ENCODE data around the gene RADX.

The RADX gene

GRCh38 chrX:106611679-106612392 is at the start of gene RADX:
Gene RADX (plus strand): TSS chrX:106611978. CDS start chrX:106612081, 103 bp downstream.
- H3K27ac Mint-ChIP-seq = no peak within 1 kb of the TSS
- H3K36me3 Mint-ChIP-seq (ENCODE audit: low read depth) = no peaks in the 10 kb centered on the region
- TF ChIP-seq CTCF (IDR thresholded peaks at IDR 0.05) = no peak
- H3K4me1 Mint-ChIP-seq = peaks cover 18% of the 10 kb centered on the region
- H3K9me3 Mint-ChIP-seq = peaks cover 4% of the 10 kb centered on the region
- peak; percentile 84 for DNase-seq
- H3K4me3 Mint-ChIP-seq = peak within 1 kb of the TSS; percentile 81
- H3K27me3 Mint-ChIP-seq (ENCODE audit: low read depth, poor library complexity) = peaks cover 31% of the 10 kb centered on the region

DNA sequence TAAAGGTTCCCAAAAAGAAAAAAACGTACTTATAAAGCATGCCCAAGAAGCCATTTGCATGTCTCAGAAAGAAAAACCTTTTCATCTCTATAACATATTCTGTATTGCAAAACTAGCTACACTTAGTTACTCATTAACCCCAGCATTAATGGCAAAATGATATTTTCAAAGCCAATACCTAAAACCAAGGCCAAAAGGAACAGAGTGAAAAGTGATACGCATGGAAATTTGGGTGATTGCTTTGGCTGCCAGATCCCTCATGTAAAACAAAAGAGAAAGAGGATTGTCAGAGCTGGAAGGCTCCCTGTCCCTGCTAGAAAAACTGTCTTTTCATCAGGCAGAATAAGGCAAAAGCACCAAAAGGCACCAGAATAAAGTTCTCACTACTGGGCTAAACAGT is 46.8 kb upstream of the RADX start:
- Mint-ChIP-seq H3K9me3 (peaks cover 34% of the 10 kb centered on the region), H3K4me3 (no peak overlapping the region), H3K36me3 (ENCODE audit: low read depth) (no peaks in the 10 kb centered on the region), H3K27ac (no peak overlapping the region), H3K27me3 (ENCODE audit: low read depth, poor library complexity) (peaks cover 10% of the 10 kb centered on the region), H3K4me1 (no peaks in the 10 kb centered on the region)
- DNase-seq = no peak
- no peak for TF ChIP-seq CTCF (IDR thresholded peaks at IDR 0.05)

- H3K4me1 Mint-ChIP-seq = no peaks in the 10 kb centered on the region
- no peak overlapping the region for H3K27ac Mint-ChIP-seq
- no peaks in the 10 kb centered on the region for H3K36me3 Mint-ChIP-seq (ENCODE audit: low read depth)
- H3K4me3 Mint-ChIP-seq = no peak overlapping the region
- H3K27me3 Mint-ChIP-seq (ENCODE audit: low read depth, poor library complexity) = peaks cover 7% of the 10 kb centered on the region
- no peak for TF ChIP-seq CTCF (IDR thresholded peaks at IDR 0.05)
- DNase-seq = no peak
- peaks cover 37% of the 10 kb centered on the region for H3K9me3 Mint-ChIP-seq
Observed at GRCh38 chrX:106566362-106566761, 45.4 kb upstream of the RADX start.

GRCh38 chrX:106581856-106582255 is 29.9 kb upstream of the RADX start:
- Mint-ChIP-seq H3K27ac (no peak overlapping the region), H3K4me1 (no peaks in the 10 kb centered on the region), H3K27me3 (ENCODE audit: low read depth, poor library complexity) (no peaks in the 10 kb centered on the region), H3K9me3 (peaks cover 46% of the 10 kb centered on the region), H3K36me3 (ENCODE audit: low read depth) (no peaks in the 10 kb centered on the region), H3K4me3 (no peak overlapping the region)
- DNase-seq = no peak
- TF ChIP-seq CTCF (IDR thresholded peaks at IDR 0.05) = no peak

DNA sequence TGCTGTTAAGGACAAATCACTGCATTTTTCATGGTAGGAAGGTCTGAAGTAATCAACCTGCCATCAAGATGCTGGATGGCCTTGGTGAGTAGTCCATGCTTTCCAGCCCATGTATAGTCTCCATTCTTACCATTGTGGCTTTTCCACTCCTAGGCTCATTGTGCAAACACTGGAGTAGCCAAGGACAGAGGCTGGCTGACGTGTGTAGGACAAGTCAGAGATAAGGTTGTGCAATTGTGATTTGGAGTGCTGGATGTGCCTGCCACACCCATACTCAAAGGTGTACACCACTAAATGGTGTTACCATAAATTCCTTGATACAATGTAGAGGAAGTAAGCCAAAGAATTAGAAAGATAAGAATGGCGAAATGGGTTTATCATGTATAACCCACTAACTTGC is 26.3 kb upstream of the RADX start:
- no peak overlapping the region for H3K27ac Mint-ChIP-seq

More for the DNA sequence above, 26.3 kb upstream of the RADX start:
- TF ChIP-seq CTCF (IDR thresholded peaks at IDR 0.05) = no peak
- H3K4me1 Mint-ChIP-seq = no peaks in the 10 kb centered on the region
- no peaks in the 10 kb centered on the region for H3K36me3 Mint-ChIP-seq (ENCODE audit: low read depth)
- H3K9me3 Mint-ChIP-seq = peaks cover 12% of the 10 kb centered on the region
- no peak overlapping the region for H3K4me3 Mint-ChIP-seq
- H3K27me3 Mint-ChIP-seq (ENCODE audit: low read depth, poor library complexity) = no peaks in the 10 kb centered on the region
- no peak for DNase-seq

All from nephron progenitor cell (in vitro differentiated cells).